Measurements from ENCODE around the gene PRKG1. TPM values are rescaled to one million over a fixed set of nuclear protein-coding genes. Genes with fewer than 3 reads are reported as not detected.
"Not testable (repeated sequence)": the region's sequence is repeated elsewhere in the genome, so short reads cannot be mapped to it uniquely, and the experiment has no call there.

Gene PRKG1
- total and polyA plus RNA-seq, 2 experiments from 2014 or later = 10.7 to 21.8 TPM

GRCh38 chr10:51158832-51159231, 84.5 kb downstream of the PRKG1 start:
- H4K20me1 ChIP-seq (ENCODE audit: insufficient read depth) = no peaks in the 10 kb centered on the region
- 95 to 97% methylated on average over 3 of the region's 3 CpGs for WGBS, 2 experiments (ENCODE audit: low coverage in 1 of 2, low lambda C conversion rate in 2 of 2, missing lambda C conversion rate in 2 of 2)
- H3K4me3 ChIP-seq = no peak overlapping the region

GRCh38 chr10:51159841-51160240, 85.6 kb downstream of the PRKG1 start:
- WGBS, 2 experiments (ENCODE audit: low coverage in 1 of 2, low lambda C conversion rate in 2 of 2, missing lambda C conversion rate in 2 of 2) = 77 to 83% methylated on average over 1 of the region's 1 CpG

More at GRCh38 chr10:51158832-51159231, 84.5 kb downstream of the PRKG1 start:
- H3F3A ChIP-seq (ENCODE audit: insufficient read depth) = no peaks in the 10 kb centered on the region; the same call in 1 of the 2 replicates
- no peaks in the 10 kb centered on the region for H3K79me2 ChIP-seq (ENCODE audit: insufficient read depth)
- H3K9me3 ChIP-seq (ENCODE audit: low read depth) = no peaks in the 10 kb centered on the region
- H3K9ac ChIP-seq = no peak overlapping the region
- no peak for DNase-seq
- in situ Hi-C loops (cut with MboI) = no loop called here
- no peaks in the 10 kb centered on the region for H3K36me3 ChIP-seq (ENCODE audit: low read depth)
- no peaks in the 10 kb centered on the region for H3K27me3 ChIP-seq (replicated peaks; ENCODE audit: insufficient read depth)
- no peak overlapping the region for H3K27ac ChIP-seq
- no peaks in the 10 kb centered on the region; the same call in 1 of the 2 replicates for H3K9me2 ChIP-seq (ENCODE audit: insufficient read depth)
- peaks cover 25% of the 10 kb centered on the region for H3K4me1 ChIP-seq (ENCODE audit: insufficient read depth)
- no peak overlapping the region for H3K4me2 ChIP-seq (ENCODE audit: unreplicated experiment)
- no peak for TF ChIP-seq EZH2phosphoT487 (IDR thresholded peaks at IDR 0.05; ENCODE audit: insufficient read depth, low read depth)
- no peak overlapping the region for H2AFZ ChIP-seq

GRCh38 chr10:51162002-51162401, 87.7 kb downstream of the PRKG1 start:
- no peak overlapping the region for H3K27ac ChIP-seq
- 100% methylated on average over 1 of the region's 1 CpG for WGBS, 2 experiments (ENCODE audit: low coverage in 1 of 2, low lambda C conversion rate in 2 of 2, missing lambda C conversion rate in 2 of 2)
- peaks cover 19% of the 10 kb centered on the region for H3K4me1 ChIP-seq (ENCODE audit: insufficient read depth)
- no peak for DNase-seq
- H3K9ac ChIP-seq = no peak overlapping the region
- no peaks in the 10 kb centered on the region for H3K36me3 ChIP-seq (ENCODE audit: low read depth)
- no peaks in the 10 kb centered on the region for H3K27me3 ChIP-seq (replicated peaks; ENCODE audit: insufficient read depth)
- in situ Hi-C loops (cut with MboI) = no loop called here
- TF ChIP-seq EZH2 (IDR thresholded peaks at IDR 0.05; ENCODE audit: insufficient read depth, poor library complexity, severe bottlenecking) (no peak), EZH2phosphoT487 (IDR thresholded peaks at IDR 0.05; ENCODE audit: insufficient read depth, low read depth) (no peak)
- no peak overlapping the region for H2AFZ ChIP-seq
- no peaks in the 10 kb centered on the region; the same call in 1 of the 2 replicates for H3F3A ChIP-seq (ENCODE audit: insufficient read depth)
- no peak overlapping the region for H3K4me2 ChIP-seq (ENCODE audit: unreplicated experiment)
- H3K4me3 ChIP-seq = no peak overlapping the region
- no peaks in the 10 kb centered on the region for H3K9me3 ChIP-seq (ENCODE audit: low read depth)
- no peaks in the 10 kb centered on the region for H4K20me1 ChIP-seq (ENCODE audit: insufficient read depth)
- no peaks in the 10 kb centered on the region; the same call in 1 of the 2 replicates for H3K9me2 ChIP-seq (ENCODE audit: insufficient read depth)
- no peaks in the 10 kb centered on the region for H3K79me2 ChIP-seq (ENCODE audit: insufficient read depth)

More at GRCh38 chr10:51159841-51160240, 85.6 kb downstream of the PRKG1 start:
- peak; percentile 71 for DNase-seq
- Histone ChIP-seq H3K9ac (no peak overlapping the region), H3F3A (ENCODE audit: insufficient read depth) (no peaks in the 10 kb centered on the region; the same call in 1 of the 2 replicates), H3K27ac (no peak overlapping the region), H3K36me3 (ENCODE audit: low read depth) (no peaks in the 10 kb centered on the region), H3K4me2 (ENCODE audit: unreplicated experiment) (no peak overlapping the region), H3K9me2 (ENCODE audit: insufficient read depth) (no peaks in the 10 kb centered on the region; the same call in 1 of the 2 replicates), H3K9me3 (ENCODE audit: low read depth) (no peaks in the 10 kb centered on the region), H3K79me2 (ENCODE audit: insufficient read depth) (no peaks in the 10 kb centered on the region), H4K20me1 (ENCODE audit: insufficient read depth) (no peaks in the 10 kb centered on the region), H3K4me3 (no peak overlapping the region), H2AFZ (no peak overlapping the region), H3K27me3 (replicated peaks; ENCODE audit: insufficient read depth) (no peaks in the 10 kb centered on the region), H3K4me1 (ENCODE audit: insufficient read depth) (peaks cover 25% of the 10 kb centered on the region)
- TF ChIP-seq EZH2phosphoT487 (IDR thresholded peaks at IDR 0.05; ENCODE audit: insufficient read depth, low read depth) (no peak), EZH2 (IDR thresholded peaks at IDR 0.05; ENCODE audit: insufficient read depth, poor library complexity, severe bottlenecking) (no peak)
- in situ Hi-C loops (cut with MboI) = no loop called here

GRCh38 chr10:51163380-51164049, 89.2 kb downstream of the PRKG1 start:
- H3K4me3 ChIP-seq; H3K27ac ChIP-seq; in situ Hi-C loops (cut with MboI); H4K20me1 ChIP-seq (ENCODE audit: insufficient read depth); H3K36me3 ChIP-seq (ENCODE audit: low read depth); H3K4me2 ChIP-seq (ENCODE audit: unreplicated experiment); H3K9ac ChIP-seq; H3K9me2 ChIP-seq (ENCODE audit: insufficient read depth); DNase-seq; H3K27me3 ChIP-seq (replicated peaks; ENCODE audit: insufficient read depth); H3K9me3 ChIP-seq (ENCODE audit: low read depth); H3K79me2 ChIP-seq (ENCODE audit: insufficient read depth); H2AFZ ChIP-seq; H3F3A ChIP-seq (ENCODE audit: insufficient read depth): not testable (repeated sequence)
- 97 to 98% methylated on average over 28 to 30 of the region's 30 CpGs for WGBS, 2 experiments (ENCODE audit: low coverage in 1 of 2, low lambda C conversion rate in 2 of 2, missing lambda C conversion rate in 2 of 2)
- H3K4me1 ChIP-seq (ENCODE audit: insufficient read depth) = peaks cover 10% of the 10 kb centered on the region

Data from GM23248 (cell line).